ENCODE results near the gene RSBN1L. TPM values are rescaled to one million over a fixed set of nuclear protein-coding genes. Genes with fewer than 3 reads are reported as not detected.
"Not testable (repeated sequence)": the region's sequence is repeated elsewhere in the genome, so short reads cannot be mapped to it uniquely, and the experiment has no call there.

Gene RSBN1L
- total and polyA plus RNA-seq, 2 donors (not counting 1 experiment from before 2014, with no cell fraction given) = 12.0 to 19.7 TPM

- H4K20me1 ChIP-seq (ENCODE audit: control insufficient read depth, extremely low read depth, insufficient read depth, low read length) = no peaks in the 10 kb centered on the region
- H2AFZ ChIP-seq (ENCODE audit: low read length) = no peak overlapping the region
- no peaks in the 10 kb centered on the region for H3K4me1 ChIP-seq (ENCODE audit: control insufficient read depth, extremely low read depth, insufficient read depth, low read length)
- H3K9me3 ChIP-seq (ENCODE audit: control insufficient read depth, insufficient read depth, low read depth, low read length) = no peaks in the 10 kb centered on the region
- peak in 1 of 2 donors; percentile 42 for DNase-seq (ENCODE audit: low read depth in 2 of 2)
- no peaks in the 10 kb centered on the region for H3K79me2 ChIP-seq (ENCODE audit: control insufficient read depth, insufficient read depth, low read length)
- H3K9ac ChIP-seq (ENCODE audit: insufficient read depth, low read length) = no peak overlapping the region
- no peaks in the 10 kb centered on the region for H3K27me3 ChIP-seq (ENCODE audit: control insufficient read depth, insufficient read depth, low read length)
- TF ChIP-seq EZH2 (IDR thresholded peaks at IDR 0.05; ENCODE audit: low read length, missing control alignments) (no peak), CTCF (conservative IDR thresholded peaks at IDR 0.05 in 1 of 2, IDR thresholded peaks at IDR 0.05 in 1 of 2; ENCODE audit: low read depth in 1 of 2, low read length in 2 of 2) (no peak)
- H3K27ac ChIP-seq (ENCODE audit: insufficient read depth, low read length) = no peak overlapping the region
- no peak overlapping the region for H3K4me2 ChIP-seq (ENCODE audit: extremely low read depth, insufficient read depth, low read length)
- H3K36me3 ChIP-seq (ENCODE audit: control insufficient read depth, insufficient read depth, low read length) = no peaks in the 10 kb centered on the region
- H3K4me3 ChIP-seq (replicated peaks in 1 of 4; ENCODE audit: control extremely low read depth in 1 of 4, insufficient read depth in 1 of 4, low read depth in 3 of 4, low read length in 4 of 4) = no peak overlapping the region
These were observed 86.9 kb downstream of the RSBN1L start for GRCh38 chr7:77783111-77783510.

GRCh38 chr7:77783545-77783944 is 87.3 kb downstream of the RSBN1L start:
- Histone ChIP-seq H4K20me1 (ENCODE audit: control insufficient read depth, extremely low read depth, insufficient read depth, low read length) (no peaks in the 10 kb centered on the region), H3K4me3 (replicated peaks in 1 of 4; ENCODE audit: control extremely low read depth in 1 of 4, insufficient read depth in 1 of 4, low read depth in 3 of 4, low read length in 4 of 4) (no peak overlapping the region), H3K9me3 (ENCODE audit: control insufficient read depth, insufficient read depth, low read depth, low read length) (no peaks in the 10 kb centered on the region), H3K4me2 (ENCODE audit: extremely low read depth, insufficient read depth, low read length) (no peak overlapping the region), H3K27me3 (ENCODE audit: control insufficient read depth, insufficient read depth, low read length) (no peaks in the 10 kb centered on the region), H3K36me3 (ENCODE audit: control insufficient read depth, insufficient read depth, low read length) (no peaks in the 10 kb centered on the region), H2AFZ (ENCODE audit: low read length) (no peak overlapping the region), H3K4me1 (ENCODE audit: control insufficient read depth, extremely low read depth, insufficient read depth, low read length) (no peaks in the 10 kb centered on the region), H3K79me2 (ENCODE audit: control insufficient read depth, insufficient read depth, low read length) (no peaks in the 10 kb centered on the region), H3K9ac (ENCODE audit: insufficient read depth, low read length) (no peak overlapping the region), H3K27ac (ENCODE audit: insufficient read depth, low read length) (no peak overlapping the region)
- no peak for DNase-seq (ENCODE audit: low read depth in 2 of 2)
- TF ChIP-seq CTCF (conservative IDR thresholded peaks at IDR 0.05 in 1 of 2, IDR thresholded peaks at IDR 0.05 in 1 of 2; ENCODE audit: low read depth in 1 of 2, low read length in 2 of 2) (no peak), EZH2 (IDR thresholded peaks at IDR 0.05; ENCODE audit: low read length, missing control alignments) (no peak)

- not testable (repeated sequence) for H3K79me2 ChIP-seq (ENCODE audit: control insufficient read depth, insufficient read depth, low read length); H3K4me1 ChIP-seq (ENCODE audit: control insufficient read depth, extremely low read depth, insufficient read depth, low read length); H3K4me2 ChIP-seq (ENCODE audit: extremely low read depth, insufficient read depth, low read length); H3K9ac ChIP-seq (ENCODE audit: insufficient read depth, low read length); H3K27ac ChIP-seq (ENCODE audit: insufficient read depth, low read length); H3K4me3 ChIP-seq (replicated peaks in 1 of 4; ENCODE audit: control extremely low read depth in 1 of 4, insufficient read depth in 1 of 4, low read depth in 3 of 4, low read length in 4 of 4); H3K9me3 ChIP-seq (ENCODE audit: control insufficient read depth, insufficient read depth, low read depth, low read length); H3K27me3 ChIP-seq (ENCODE audit: control insufficient read depth, insufficient read depth, low read length); H3K36me3 ChIP-seq (ENCODE audit: control insufficient read depth, insufficient read depth, low read length); DNase-seq (ENCODE audit: low read depth in 2 of 2); H2AFZ ChIP-seq (ENCODE audit: low read length); H4K20me1 ChIP-seq (ENCODE audit: control insufficient read depth, extremely low read depth, insufficient read depth, low read length)
These were observed 88.2 kb downstream of the RSBN1L start for GRCh38 chr7:77784426-77784825.

Data from fibroblast of lung (primary cell).